A549 (cell line): ENCODE results near the gene CNTN4. TPM values are rescaled to one million over a fixed set of nuclear protein-coding genes. Genes with fewer than 3 reads are reported as not detected.

Experiments used
- ATAC-seq, 2 experiments: fragments of 200-7000 bp in 1 of 2; fragments of >200 bp in 1 of 2; cut with Nextera tagmentation in 1 of 2; cut with Tn5 transposase in 1 of 2; 3 replicates each; pipeline versions ENCODE4 v1.8.0 to v1.9.1; 2018 to 2020; ENCODE audit warnings: mild to moderate bottlenecking in 1 of 2, moderate library complexity in 1 of 2
- CTCF ChIA-PET: fragments of 300-600 bp; sonication (Branson Sonifier 250); formaldehyde crosslinking; extraction: SDS; loops from one replicate; lab custom pipeline; 2021; ENCODE audit warnings: antibody characterized with exemption, inconsistent platforms; lab: Yijun Ruan, JAX
- POLR2A ChIA-PET: fragments of 350-600 bp; formaldehyde crosslinking; extraction: SDS; loops from one replicate; lab custom pipeline; 2021; ENCODE audit warnings: antibody characterized with exemption, inconsistent platforms; lab: Yijun Ruan, JAX
- DNase-seq, 2 experiments: peaks; one replicate each; pipeline versions ENCODE4 v3.0.0 to v3.0.0-alpha.2; 2011 to 2016; ENCODE audit warnings: low read depth in 1 of 2, low spot score in 1 of 2
- FAIRE-seq: peaks from 2 replicates; lab custom pipeline; 2011; peaks lifted over from hg19 to GRCh38; lab: Jason Lieb, UNC
- H3K27ac ChIP-seq, 2 experiments: fragments of >200 bp; sonication (Bioruptor Twin); formaldehyde crosslinking; 3 replicates each; pipeline ENCODE4 v1.5.1; 2016 to 2017
- H3K4me1 ChIP-seq: fragments of >200 bp; sonication (Bioruptor Twin); formaldehyde crosslinking; 3 replicates; pipeline ENCODE4 v1.6.1; 2016
- H3K4me2 ChIP-seq: fragments of >200 bp; sonication (Bioruptor Twin); formaldehyde crosslinking; 3 replicates; pipeline ENCODE4 v1.6.1; 2016
- H3K4me3 ChIP-seq: fragments of >200 bp; sonication (Bioruptor Twin); formaldehyde crosslinking; 3 replicates; pipeline ENCODE4 v1.5.1; 2016
- H3K9me3 ChIP-seq: fragments of >200 bp; sonication (Bioruptor Twin); formaldehyde crosslinking; 3 replicates; pipeline ENCODE4 v1.6.1; 2016
- BHLHE40 ChIP-seq: IDR thresholded peaks from 2 replicates; pipeline ENCODE4 v1.6.1; 2012; ENCODE audit warnings: low read depth, low read length, inconsistent platforms
- CEBPB ChIP-seq, 2 experiments: fragments of >200 bp in 1 of 2; sonication (Bioruptor Twin) in 1 of 2; formaldehyde crosslinking in 1 of 2; IDR thresholded peaks; 2 replicates each; pipeline ENCODE4 v1.6.1; 2012 to 2016
- CTCF ChIP-seq: fragments of >200 bp; sonication (Bioruptor Twin); formaldehyde crosslinking; IDR thresholded peaks from 3 replicates; pipeline ENCODE4 v1.5.1; 2016
- EHF ChIP-seq: fragments of 250-450 bp; sonication (Bioruptor Pico); IDR thresholded peaks from 2 replicates; pipeline ENCODE4 v1.5.0; 2020; ENCODE audit warnings: mild to moderate bottlenecking
- EP300 ChIP-seq, 2 experiments: fragments of >200 bp; sonication (Bioruptor Twin); formaldehyde crosslinking; IDR thresholded peaks; 2 replicates in 1 of 2; 3 replicates in 1 of 2; pipeline ENCODE4 v1.6.1; 2016 to 2017
- FOSB ChIP-seq: fragments of 250-450 bp; sonication (Bioruptor Pico); IDR thresholded peaks from 2 replicates; pipeline ENCODE4 v1.5.0; 2020; ENCODE audit warnings: mild to moderate bottlenecking, moderate library complexity
- FOSL2 ChIP-seq, 2 experiments: fragments of 450-650 bp in 1 of 2; fragments of >200 bp in 1 of 2; sonication (Bioruptor Twin) in 1 of 2; formaldehyde crosslinking; IDR thresholded peaks; 2 replicates each; pipeline versions ENCODE4 v1.5.0 to v1.6.1; 2016 to 2020; ENCODE audit warnings: mild to moderate bottlenecking in 1 of 2, moderate library complexity in 1 of 2
- FOXS1 ChIP-seq: fragments of 250-450 bp; sonication (Bioruptor Pico); IDR thresholded peaks from 2 replicates; pipeline ENCODE4 v1.5.0; 2020; ENCODE audit warnings: mild to moderate bottlenecking, moderate library complexity
- HDAC2 ChIP-seq: fragments of 200-600 bp; sonication (generic); IDR thresholded peaks from 2 replicates; pipeline ENCODE4 v1.6.1; 2016
- HEYL ChIP-seq: fragments of 250-450 bp; sonication (Bioruptor Pico); IDR thresholded peaks from 2 replicates; pipeline ENCODE4 v1.8.0; 2021; ENCODE audit warnings: mild to moderate bottlenecking, moderate library complexity
- HOXB13 ChIP-seq: fragments of 250-450 bp; sonication (Bioruptor Pico); IDR thresholded peaks from 2 replicates; pipeline ENCODE4 v1.5.0; 2020; ENCODE audit warnings: low read depth, mild to moderate bottlenecking, moderate library complexity
- JUN ChIP-seq, 2 experiments: fragments of >200 bp; sonication (Bioruptor Twin); formaldehyde crosslinking; IDR thresholded peaks; 2 replicates in 1 of 2; 3 replicates in 1 of 2; pipeline ENCODE4 v1.6.1; 2016 to 2017
- KDM1A ChIP-seq: fragments of 200-600 bp; sonication (generic); IDR thresholded peaks from 2 replicates; pipeline ENCODE4 v1.6.1; 2016; ENCODE audit warnings: low read depth, mild to moderate bottlenecking
- MAFK ChIP-seq: fragments of 450-650 bp; IDR thresholded peaks from 2 replicates; pipeline ENCODE4 v1.6.1; 2014; ENCODE audit not compliant: partially characterized antibody
- MAZ ChIP-seq: fragments of 150-350 bp; IDR thresholded peaks from 2 replicates; pipeline ENCODE4 v1.6.1; 2014; ENCODE audit warnings: antibody characterized with exemption, low read depth, low read length, borderline replicate concordance
- POLR2A ChIP-seq: IDR thresholded peaks from 2 replicates; pipeline ENCODE4 v1.6.1; 2012; ENCODE audit warnings: mild to moderate bottlenecking, low read length
- POLR2AphosphoS2 ChIP-seq: conservative IDR thresholded peaks from 2 replicates; pipeline ENCODE4 v1.6.1; 2012; ENCODE audit warnings: low read length, improper control_type of control experiment, inconsistent platforms
- RNF2 ChIP-seq: fragments of 200-600 bp; sonication (generic); IDR thresholded peaks from 2 replicates; pipeline ENCODE4 v1.6.1; 2016; ENCODE audit warnings: low read depth, mild to moderate bottlenecking, antibody characterized with exemption, moderate library complexity, borderline replicate concordance
- SMC3 ChIP-seq: fragments of >200 bp; sonication (Bioruptor Twin); formaldehyde crosslinking; IDR thresholded peaks from 3 replicates; pipeline ENCODE4 v1.6.1; 2018; ENCODE audit warnings: inconsistent platforms
- TFCP2L1 ChIP-seq: fragments of 250-450 bp; sonication (Bioruptor Pico); IDR thresholded peaks from 2 replicates; pipeline ENCODE4 v1.5.0; 2021; ENCODE audit warnings: mild to moderate bottlenecking
- WGBS: methylation state at CpG from one replicate; pipeline ENCODE4 v1.1.6; 2017; ENCODE audit errors: missing lambda C conversion rate; 5-methylcytosine and 5-hydroxymethylcytosine counted together
- polyA plus RNA-seq, 4 experiments: library from polyadenylated mRNA; depleted of rRNA in 3 of 4; stranded (reverse); fragments of >200 nt; fragmentation: RNase III in 1 of 4; extraction: RNeasy Plus Mini Kit Qiagen cat#74134 plus additional on column Dnase treatment in 1 of 4; gene quantifications; 2 replicates in 3 of 4; 3 replicates in 1 of 4; pipeline ENCODE4 v1.2.3, GENCODE V29; 2011 to 2017
- TF ChIP-seq, protein P1 (sequence below): fragments of 250-450 bp; sonication (Bioruptor Pico); IDR thresholded peaks from 2 replicates; pipeline ENCODE4 v1.5.0; 2020; ENCODE audit warnings: low read depth, mild to moderate bottlenecking, moderate library complexity
- TF ChIP-seq, protein P2 (sequence below): fragments of >200 bp; sonication (Bioruptor Twin); formaldehyde crosslinking; IDR thresholded peaks from 2 replicates; pipeline ENCODE4 v1.6.1; 2016
- TF ChIP-seq, protein P3 (sequence below): IDR thresholded peaks from 2 replicates; pipeline ENCODE4 v1.6.1; 2012
- TF ChIP-seq, protein P4 (sequence below): fragments of 450-650 bp; IDR thresholded peaks from 2 replicates; pipeline ENCODE4 v1.6.1; 2014; ENCODE audit warnings: antibody characterized with exemption

CNTN4 gene
- polyA plus RNA-seq, 2 of the 4 experiments (the other 2 are of a cell fraction): 0.03 TPM; not detected in 1

- 0% methylated on average over 1 of the region's 1 CpG for WGBS
- no peak overlapping the region for H3K4me2 ChIP-seq
- POLR2A ChIA-PET: no interaction called here
- no peak for TF ChIP-seq HOXB13 (CRISPR knock-in tag)
- no peak for TF ChIP-seq MAZ
- no peak for TF ChIP-seq POLR2A
- no peak for TF ChIP-seq KDM1A
- TF ChIP-seq POLR2AphosphoS2: no peak
- TF ChIP-seq RNF2: no peak
- TF ChIP-seq MAFK: no peak
- TF ChIP-seq, all 56 proteins: peak for 0
- DNase-seq (no peak), FAIRE-seq (no peak), ATAC-seq (no peak)
- CTCF ChIA-PET: interaction anchor here (1.0 kb wide), 1 partner anchor 27 kb away, joined by 3 read pairs; no protein-coding TSS in a partner anchor
- Histone ChIP-seq H3K4me1 (no peaks in the 10 kb centered on the region), H3K9me3 (no peaks in the 10 kb centered on the region; the same call in 2 of the 3 replicates), H3K27ac (no peak overlapping the region), H3K4me3 (no peak overlapping the region)
Measured at GRCh38 chr3:2372306-2372705, 273.6 kb downstream of the CNTN4 start.

DNA sequence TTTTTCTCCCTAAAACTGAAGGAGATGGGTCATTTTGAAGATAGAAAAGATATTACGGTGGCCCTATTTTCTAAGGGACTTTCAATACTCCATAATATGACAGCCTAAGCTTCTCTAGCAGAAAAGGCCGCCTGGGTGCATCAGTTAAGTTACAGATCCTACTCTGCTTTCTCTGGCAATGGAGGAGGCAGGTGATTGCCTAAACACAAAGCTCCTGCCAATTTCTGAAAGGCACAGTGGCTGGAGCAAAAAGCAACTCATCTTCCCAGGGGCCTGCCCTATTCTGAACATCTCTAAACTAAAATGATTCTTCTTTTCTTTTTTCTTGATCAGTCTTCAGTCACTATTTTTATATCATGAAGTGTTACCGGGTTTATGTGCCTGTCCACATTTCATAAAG lies 276.7 kb downstream of the CNTN4 start:
- Histone ChIP-seq H3K4me3 (no peak overlapping the region), H3K4me1 (no peaks in the 10 kb centered on the region), H3K4me2 (no peak overlapping the region), H3K9me3 (no peaks in the 10 kb centered on the region; the same call in 2 of the 3 replicates), H3K27ac (no peak overlapping the region)
- CTCF ChIA-PET: interaction anchor here (1.0 kb wide), 1 partner anchor 22 kb away, joined by 3 read pairs; no protein-coding TSS in a partner anchor
- WGBS: 4% methylated on average over 3 of the region's 3 CpGs
- FAIRE-seq: no peak
- POLR2A ChIA-PET: no interaction called here
- no peak for DNase-seq
- ATAC-seq: no peak
- TF ChIP-seq, protein P1, sequence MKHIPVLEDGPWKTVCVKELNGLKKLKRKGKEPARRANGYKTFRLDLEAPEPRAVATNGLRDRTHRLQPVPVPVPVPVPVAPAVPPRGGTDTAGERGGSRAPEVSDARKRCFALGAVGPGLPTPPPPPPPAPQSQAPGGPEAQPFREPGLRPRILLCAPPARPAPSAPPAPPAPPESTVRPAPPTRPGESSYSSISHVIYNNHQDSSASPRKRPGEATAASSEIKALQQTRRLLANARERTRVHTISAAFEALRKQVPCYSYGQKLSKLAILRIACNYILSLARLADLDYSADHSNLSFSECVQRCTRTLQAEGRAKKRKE (CRISPR knock-in tag): no peak
- TF ChIP-seq EHF (CRISPR knock-in tag): no peak
- no peak for TF ChIP-seq CEBPB (IDR thresholded peaks at IDR 0.05)
- no peak for TF ChIP-seq HEYL (CRISPR knock-in tag)
- TF ChIP-seq, protein P2, sequence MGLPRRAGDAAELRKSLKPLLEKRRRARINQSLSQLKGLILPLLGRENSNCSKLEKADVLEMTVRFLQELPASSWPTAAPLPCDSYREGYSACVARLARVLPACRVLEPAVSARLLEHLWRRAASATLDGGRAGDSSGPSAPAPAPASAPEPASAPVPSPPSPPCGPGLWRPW: no peak
- no peak for TF ChIP-seq CTCF
- no peak for TF ChIP-seq FOXS1 (CRISPR knock-in tag)

DNA sequence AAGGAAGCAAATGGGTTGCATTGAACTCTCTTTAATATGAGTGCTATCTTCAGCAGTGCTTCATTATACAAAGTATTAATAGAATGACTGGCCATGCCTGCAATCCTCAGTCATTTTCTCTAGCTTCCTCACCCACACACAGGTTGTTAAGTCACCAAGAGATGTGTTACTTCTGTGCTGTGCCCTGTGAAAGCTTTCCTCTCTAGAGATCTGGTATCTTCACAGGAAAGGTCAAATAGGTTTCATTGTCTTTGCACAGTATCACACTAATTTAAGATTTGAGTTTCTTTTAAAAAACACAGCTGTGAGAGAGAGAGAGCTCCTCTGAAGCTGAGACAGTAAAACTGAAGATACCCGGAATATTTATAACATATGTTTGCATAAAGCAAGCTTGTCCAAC lies 278.6 kb downstream of the CNTN4 start:
- POLR2A ChIA-PET: no interaction called here
- no peak overlapping the region for H3K4me3 ChIP-seq
- DNase-seq (no peak), FAIRE-seq (no peak), ATAC-seq (no peak)
- no peaks in the 10 kb centered on the region for H3K4me1 ChIP-seq
- no peak overlapping the region for H3K4me2 ChIP-seq
- no peak overlapping the region for H3K27ac ChIP-seq
- TF ChIP-seq SMC3 (no peak), EP300 (IDR thresholded peaks at IDR 0.05) (no peak), FOSL2 (IDR thresholded peaks at IDR 0.05) (no peak), FOSL2 (CRISPR knock-in tag; IDR thresholded peaks at IDR 0.05) (no peak), FOXS1 (CRISPR knock-in tag) (no peak), JUN (IDR thresholded peaks at IDR 0.05) (no peak), TFCP2L1 (no peak), CTCF (no peak), HDAC2 (no peak), FOSB (CRISPR knock-in tag) (no peak), CEBPB (IDR thresholded peaks at IDR 0.05) (no peak), BHLHE40 (no peak)
- TF ChIP-seq, protein P1 (CRISPR knock-in tag): no peak
- TF ChIP-seq, protein P3, sequence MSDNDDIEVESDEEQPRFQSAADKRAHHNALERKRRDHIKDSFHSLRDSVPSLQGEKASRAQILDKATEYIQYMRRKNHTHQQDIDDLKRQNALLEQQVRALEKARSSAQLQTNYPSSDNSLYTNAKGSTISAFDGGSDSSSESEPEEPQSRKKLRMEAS: no peak
- TF ChIP-seq, protein P4, sequence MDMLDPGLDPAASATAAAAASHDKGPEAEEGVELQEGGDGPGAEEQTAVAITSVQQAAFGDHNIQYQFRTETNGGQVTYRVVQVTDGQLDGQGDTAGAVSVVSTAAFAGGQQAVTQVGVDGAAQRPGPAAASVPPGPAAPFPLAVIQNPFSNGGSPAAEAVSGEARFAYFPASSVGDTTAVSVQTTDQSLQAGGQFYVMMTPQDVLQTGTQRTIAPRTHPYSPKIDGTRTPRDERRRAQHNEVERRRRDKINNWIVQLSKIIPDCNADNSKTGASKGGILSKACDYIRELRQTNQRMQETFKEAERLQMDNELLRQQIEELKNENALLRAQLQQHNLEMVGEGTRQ: no peak
- 0% methylated on average over 1 of the region's 1 CpG for WGBS
- no peaks in the 10 kb centered on the region for H3K9me3 ChIP-seq
- CTCF ChIA-PET: interaction anchor here (0.6 to 0.7 kb wide), 2 partner anchors 13 to 1974 kb away, joined by 3 read pairs; no protein-coding TSS in a partner anchor
